ENCODE measurements around the gene AIRE.

AIRE gene

GRCh38 chr21:44293551-44294231, 8.0 kb downstream of the AIRE start:
- H2BK120ac ChIP-seq (ENCODE audit: low read depth, low read length) = no peak overlapping the region
- no peak overlapping the region for H3K4me2 ChIP-seq (ENCODE audit: low read length, poor library complexity, severe bottlenecking)
- no peaks in the 10 kb centered on the region for H3K36me3 ChIP-seq (ENCODE audit: control insufficient read depth in 1 of 2, insufficient read depth in 2 of 2, low read depth in 1 of 2, low read length in 2 of 2)
- H3K79me1 ChIP-seq (replicated peaks; ENCODE audit: low read length, poor library complexity, severe bottlenecking) = no peaks in the 10 kb centered on the region
- no peak overlapping the region for H2AK5ac ChIP-seq (ENCODE audit: low read length, severe bottlenecking)
- H4K91ac ChIP-seq (ENCODE audit: low read length) = no peak overlapping the region
- H2BK12ac ChIP-seq (ENCODE audit: low read length in 2 of 2) = peak overlapping the region in 1 of 2 experiments; percentile 2
- no peaks in the 10 kb centered on the region for H3K9me3 ChIP-seq (ENCODE audit: control insufficient read depth, low read length)
- peaks cover 26% of the 10 kb centered on the region for H3K4me1 ChIP-seq (ENCODE audit: control insufficient read depth, insufficient read depth, low read depth, low read length)
- no peak overlapping the region for H3K23ac ChIP-seq (ENCODE audit: low read length in 2 of 2)
- H2BK5ac ChIP-seq (ENCODE audit: low read depth, low read length, poor library complexity, severe bottlenecking) = no peak overlapping the region
- H3K9ac ChIP-seq (ENCODE audit: low read length) = no peak overlapping the region
- DNase-seq = no peak
- no peak overlapping the region for H3K14ac ChIP-seq (ENCODE audit: low read length in 2 of 2)
- no peak overlapping the region for H3K4me3 ChIP-seq (ENCODE audit: insufficient read depth in 1 of 2, low read depth in 1 of 2, low read length in 2 of 2)
- H3K27me3 ChIP-seq (ENCODE audit: control insufficient read depth in 1 of 2, insufficient read depth in 1 of 2, low read length in 2 of 2) = peaks cover 40 to 44% of the 10 kb centered on the region in 2 experiments
- peak overlapping the region; percentile 77 for H2BK15ac ChIP-seq (ENCODE audit: low read depth, poor library complexity, severe bottlenecking)
- no peak overlapping the region for H4K8ac ChIP-seq (ENCODE audit: low read length)
- H3K18ac ChIP-seq (ENCODE audit: low read depth in 1 of 2, low read length in 2 of 2) = no peak overlapping the region
- no peak overlapping the region for H3K4ac ChIP-seq (ENCODE audit: low read depth in 1 of 2, low read length in 2 of 2)
- H2AFZ ChIP-seq (ENCODE audit: low read depth, low read length) = no peak overlapping the region
- no peak overlapping the region for H3K27ac ChIP-seq (ENCODE audit: low read length, poor library complexity, severe bottlenecking)
- 90% methylated on average over 20 of the region's 33 CpGs for whole genome bisulfite sequencing

- WGBS = 76% methylated on average over 22 of the region's 26 CpGs
- peaks cover 31% of the 10 kb centered on the region for H3K4me1 ChIP-seq (ENCODE audit: control insufficient read depth, insufficient read depth, low read depth, low read length)
Measured at GRCh38 chr21:44294391-44295162, 8.9 kb downstream of the AIRE start.

GRCh38 chr21:44295163-44295573, 9.5 kb downstream of the AIRE start:
- H3K4ac ChIP-seq (ENCODE audit: low read depth in 1 of 2, low read length in 2 of 2) = no peak overlapping the region
- 66% methylated on average over 14 of the region's 14 CpGs for WGBS
- peaks cover 33% of the 10 kb centered on the region for H3K4me1 ChIP-seq (ENCODE audit: control insufficient read depth, insufficient read depth, low read depth, low read length)

More at GRCh38 chr21:44294391-44295162, 8.9 kb downstream of the AIRE start:
- no peak overlapping the region for H3K18ac ChIP-seq (ENCODE audit: low read depth in 1 of 2, low read length in 2 of 2)
- no peak overlapping the region for H3K27ac ChIP-seq (ENCODE audit: low read length, poor library complexity, severe bottlenecking)
- no peak overlapping the region for H2BK5ac ChIP-seq (ENCODE audit: low read depth, low read length, poor library complexity, severe bottlenecking)
- H2BK15ac ChIP-seq (ENCODE audit: low read depth, poor library complexity, severe bottlenecking) = no peak overlapping the region
- H4K91ac ChIP-seq (ENCODE audit: low read length) = no peak overlapping the region
- H3K9ac ChIP-seq (ENCODE audit: low read length) = peak overlapping the region; percentile 38
- H2AFZ ChIP-seq (ENCODE audit: low read depth, low read length) = no peak overlapping the region
- no peaks in the 10 kb centered on the region for H3K79me1 ChIP-seq (replicated peaks; ENCODE audit: low read length, poor library complexity, severe bottlenecking)
- no peak overlapping the region for H3K4me3 ChIP-seq (ENCODE audit: insufficient read depth in 1 of 2, low read depth in 1 of 2, low read length in 2 of 2)
- no peak overlapping the region for H2BK120ac ChIP-seq (ENCODE audit: low read depth, low read length)
- H3K4me2 ChIP-seq (ENCODE audit: low read length, poor library complexity, severe bottlenecking) = peak overlapping the region; percentile 40
- no peak overlapping the region for H3K4ac ChIP-seq (ENCODE audit: low read depth in 1 of 2, low read length in 2 of 2)
- DNase-seq = no peak
- no peak overlapping the region for H2BK12ac ChIP-seq (ENCODE audit: low read length in 2 of 2)
- H4K8ac ChIP-seq (ENCODE audit: low read length) = no peak overlapping the region
- no peak overlapping the region for H3K23ac ChIP-seq (ENCODE audit: low read length in 2 of 2)
- H3K9me3 ChIP-seq (ENCODE audit: control insufficient read depth, low read length) = no peaks in the 10 kb centered on the region
- no peaks in the 10 kb centered on the region for H3K36me3 ChIP-seq (ENCODE audit: control insufficient read depth in 1 of 2, insufficient read depth in 2 of 2, low read depth in 1 of 2, low read length in 2 of 2)
- no peak overlapping the region for H3K14ac ChIP-seq (ENCODE audit: low read length in 2 of 2)
- no peak overlapping the region for H2AK5ac ChIP-seq (ENCODE audit: low read length, severe bottlenecking)
- peaks cover 33 to 40% of the 10 kb centered on the region in 2 experiments for H3K27me3 ChIP-seq (ENCODE audit: control insufficient read depth in 1 of 2, insufficient read depth in 1 of 2, low read length in 2 of 2)

GRCh38 chr21:44295646-44296045, 10.0 kb downstream of the AIRE start:
- peak overlapping the region in 1 of 2 experiments; percentile 85 for H2BK12ac ChIP-seq (ENCODE audit: low read length in 2 of 2)
- H2BK15ac ChIP-seq (ENCODE audit: low read depth, poor library complexity, severe bottlenecking) = no peak overlapping the region
- H3K27ac ChIP-seq (ENCODE audit: low read length, poor library complexity, severe bottlenecking) = no peak overlapping the region
- H3K23ac ChIP-seq (ENCODE audit: low read length in 2 of 2) = no peak overlapping the region
- H2AK5ac ChIP-seq (ENCODE audit: low read length, severe bottlenecking) = no peak overlapping the region
- H2BK120ac ChIP-seq (ENCODE audit: low read depth, low read length) = no peak overlapping the region
- peak overlapping the region in 1 of 2 experiments; percentile 56 for H3K14ac ChIP-seq (ENCODE audit: low read length in 2 of 2)
- peaks cover 1% of the 10 kb centered on the region for H3K79me1 ChIP-seq (replicated peaks; ENCODE audit: low read length, poor library complexity, severe bottlenecking)
- H3K9me3 ChIP-seq (ENCODE audit: control insufficient read depth, low read length) = no peaks in the 10 kb centered on the region
- H2AFZ ChIP-seq (ENCODE audit: low read depth, low read length) = peak overlapping the region; percentile 15
- peaks cover 34% of the 10 kb centered on the region for H3K4me1 ChIP-seq (ENCODE audit: control insufficient read depth, insufficient read depth, low read depth, low read length)
- no peak overlapping the region for H2BK5ac ChIP-seq (ENCODE audit: low read depth, low read length, poor library complexity, severe bottlenecking)
- no peak overlapping the region for H3K4me2 ChIP-seq (ENCODE audit: low read length, poor library complexity, severe bottlenecking)
- H3K4ac ChIP-seq (ENCODE audit: low read depth in 1 of 2, low read length in 2 of 2) = no peak overlapping the region
- H3K4me3 ChIP-seq (ENCODE audit: insufficient read depth in 1 of 2, low read depth in 1 of 2, low read length in 2 of 2) = no peak overlapping the region
- H3K18ac ChIP-seq (ENCODE audit: low read depth in 1 of 2, low read length in 2 of 2) = no peak overlapping the region
- H3K9ac ChIP-seq (ENCODE audit: low read length) = no peak overlapping the region
- no peak overlapping the region for H4K91ac ChIP-seq (ENCODE audit: low read length)
- DNase-seq = no peak
- peaks cover 28 to 35% of the 10 kb centered on the region in 2 experiments for H3K27me3 ChIP-seq (ENCODE audit: control insufficient read depth in 1 of 2, insufficient read depth in 1 of 2, low read length in 2 of 2)
- peak overlapping the region; percentile 28 for H4K8ac ChIP-seq (ENCODE audit: low read length)
- 43% methylated on average over 10 of the region's 10 CpGs for WGBS
- no peaks in the 10 kb centered on the region for H3K36me3 ChIP-seq (ENCODE audit: control insufficient read depth in 1 of 2, insufficient read depth in 2 of 2, low read depth in 1 of 2, low read length in 2 of 2)

More at GRCh38 chr21:44295163-44295573, 9.5 kb downstream of the AIRE start:
- peak overlapping the region; percentile 15 for H2AFZ ChIP-seq (ENCODE audit: low read depth, low read length)
- no peak overlapping the region for H4K8ac ChIP-seq (ENCODE audit: low read length)
- peaks cover 32 to 39% of the 10 kb centered on the region in 2 experiments for H3K27me3 ChIP-seq (ENCODE audit: control insufficient read depth in 1 of 2, insufficient read depth in 1 of 2, low read length in 2 of 2)
- no peak overlapping the region for H4K91ac ChIP-seq (ENCODE audit: low read length)
- peak overlapping the region in 1 of 2 experiments; percentile 85 for H2BK12ac ChIP-seq (ENCODE audit: low read length in 2 of 2)
- H3K23ac ChIP-seq (ENCODE audit: low read length in 2 of 2) = no peak overlapping the region
- DNase-seq = no peak
- H3K4me3 ChIP-seq (ENCODE audit: insufficient read depth in 1 of 2, low read depth in 1 of 2, low read length in 2 of 2) = no peak overlapping the region
- H2BK5ac ChIP-seq (ENCODE audit: low read depth, low read length, poor library complexity, severe bottlenecking) = no peak overlapping the region
- H3K36me3 ChIP-seq (ENCODE audit: control insufficient read depth in 1 of 2, insufficient read depth in 2 of 2, low read depth in 1 of 2, low read length in 2 of 2) = no peaks in the 10 kb centered on the region
- no peak overlapping the region for H2BK15ac ChIP-seq (ENCODE audit: low read depth, poor library complexity, severe bottlenecking)
- H3K18ac ChIP-seq (ENCODE audit: low read depth in 1 of 2, low read length in 2 of 2) = no peak overlapping the region
- H3K79me1 ChIP-seq (replicated peaks; ENCODE audit: low read length, poor library complexity, severe bottlenecking) = no peaks in the 10 kb centered on the region
- no peak overlapping the region for H2BK120ac ChIP-seq (ENCODE audit: low read depth, low read length)
- no peaks in the 10 kb centered on the region for H3K9me3 ChIP-seq (ENCODE audit: control insufficient read depth, low read length)
- H3K4me2 ChIP-seq (ENCODE audit: low read length, poor library complexity, severe bottlenecking) = peak overlapping the region; percentile 40
- H3K27ac ChIP-seq (ENCODE audit: low read length, poor library complexity, severe bottlenecking) = no peak overlapping the region
- no peak overlapping the region for H3K9ac ChIP-seq (ENCODE audit: low read length)
- H3K14ac ChIP-seq (ENCODE audit: low read length in 2 of 2) = peak overlapping the region in 1 of 2 experiments; percentile 56
- no peak overlapping the region for H2AK5ac ChIP-seq (ENCODE audit: low read length, severe bottlenecking)

Measured in mesenchymal stem cell (in vitro differentiated cells and primary cell).